ENCODE results near the gene NOL3. TPM values are rescaled to one million over a fixed set of nuclear protein-coding genes. Genes with fewer than 3 reads are reported as not detected.

NOL3 gene
- total RNA-seq, 1 experiment from 2014 or later = 91.6 TPM

GRCh38 chr16:67147437-67148140 is 22.7 kb upstream of the NOL3 start:
- Histone ChIP-seq H3K9me3 (ENCODE audit: low read length) (no peaks in the 10 kb centered on the region), H4K20me1 (ENCODE audit: low read length) (no peaks in the 10 kb centered on the region), H3F3A (ENCODE audit: low read length, unreplicated experiment) (no peaks in the 10 kb centered on the region), H3K36me3 (ENCODE audit: low read depth, low read length) (no peaks in the 10 kb centered on the region; the same call in 1 of the 2 replicates), H3K9ac (ENCODE audit: low read length) (no peak overlapping the region), H3K79me2 (ENCODE audit: low read length) (no peaks in the 10 kb centered on the region), H3K27me3 (ENCODE audit: low read length) (no peaks in the 10 kb centered on the region), H3K4me3 (ENCODE audit: low read length) (no peak overlapping the region), H3K4me1 (ENCODE audit: insufficient read depth, low read length) (no peaks in the 10 kb centered on the region), H3K4me2 (ENCODE audit: low read length) (no peak overlapping the region), H2AFZ (ENCODE audit: low read length) (no peak overlapping the region), H3K9me2 (replicated peaks; ENCODE audit: low read length) (no peaks in the 10 kb centered on the region), H3K27ac (ENCODE audit: low read length) (no peak overlapping the region)
- ChIA-PET POLR2A (ENCODE audit: unreplicated experiment) (no interaction called here), CTCF (no interaction called here)
- TF ChIP-seq CTCF (conservative IDR thresholded peaks at IDR 0.05; ENCODE audit: low read depth, low read length) (no peak), EZH2phosphoT487 (IDR thresholded peaks at IDR 0.05; ENCODE audit: borderline replicate concordance, low read length) (no peak), EZH2 (IDR thresholded peaks at IDR 0.05; ENCODE audit: low read length, unreplicated experiment) (no peak)
- no peak for ATAC-seq
- BruUV-seq (replicated peaks) = no TSS peak
- no peak for DNase-seq
- intact Hi-C loops (cut with micrococcal nuclease) = no loop called here

DNA sequence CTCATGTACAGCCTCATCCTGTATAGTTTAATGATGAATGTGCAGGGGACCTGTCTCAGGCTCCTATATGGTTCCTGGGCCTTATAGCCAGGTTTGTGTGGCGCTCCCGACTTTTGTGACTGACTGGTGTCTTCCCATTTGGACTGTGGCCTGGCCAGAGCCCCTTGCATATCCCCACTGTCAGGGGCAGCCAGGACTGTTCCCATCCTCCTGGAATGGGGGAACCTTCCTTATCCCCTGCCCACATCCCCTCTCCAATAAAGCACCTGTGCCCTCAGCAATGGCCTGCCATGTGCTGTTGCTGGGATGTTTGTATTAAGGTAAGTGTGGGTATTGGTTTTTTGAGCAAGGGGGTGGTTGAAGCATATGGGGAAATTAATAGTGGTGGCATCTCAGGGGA is 22.1 kb upstream of the NOL3 start:
- Histone ChIP-seq H3F3A (ENCODE audit: low read length, unreplicated experiment) (no peaks in the 10 kb centered on the region), H3K79me2 (ENCODE audit: low read length) (no peaks in the 10 kb centered on the region), H2AFZ (ENCODE audit: low read length) (no peak overlapping the region), H3K9me2 (replicated peaks; ENCODE audit: low read length) (no peaks in the 10 kb centered on the region), H4K20me1 (ENCODE audit: low read length) (no peaks in the 10 kb centered on the region), H3K9me3 (ENCODE audit: low read length) (no peaks in the 10 kb centered on the region), H3K36me3 (ENCODE audit: low read depth, low read length) (no peaks in the 10 kb centered on the region; the same call in 1 of the 2 replicates), H3K4me1 (ENCODE audit: insufficient read depth, low read length) (no peaks in the 10 kb centered on the region), H3K9ac (ENCODE audit: low read length) (no peak overlapping the region), H3K27me3 (ENCODE audit: low read length) (no peaks in the 10 kb centered on the region), H3K4me2 (ENCODE audit: low read length) (no peak overlapping the region), H3K4me3 (ENCODE audit: low read length) (no peak overlapping the region), H3K27ac (ENCODE audit: low read length) (no peak overlapping the region)
- DNase-seq (no peak), ATAC-seq (no peak)
- intact Hi-C loops (cut with micrococcal nuclease) = no loop called here
- BruUV-seq (replicated peaks) = no TSS peak
- TF ChIP-seq EZH2phosphoT487 (IDR thresholded peaks at IDR 0.05; ENCODE audit: borderline replicate concordance, low read length) = no peak
- no peak for TF ChIP-seq EZH2 (IDR thresholded peaks at IDR 0.05; ENCODE audit: low read length, unreplicated experiment)
- TF ChIP-seq CTCF (conservative IDR thresholded peaks at IDR 0.05; ENCODE audit: low read depth, low read length) = no peak
- ChIA-PET POLR2A (ENCODE audit: unreplicated experiment) (no interaction called here), CTCF (no interaction called here)

DNA sequence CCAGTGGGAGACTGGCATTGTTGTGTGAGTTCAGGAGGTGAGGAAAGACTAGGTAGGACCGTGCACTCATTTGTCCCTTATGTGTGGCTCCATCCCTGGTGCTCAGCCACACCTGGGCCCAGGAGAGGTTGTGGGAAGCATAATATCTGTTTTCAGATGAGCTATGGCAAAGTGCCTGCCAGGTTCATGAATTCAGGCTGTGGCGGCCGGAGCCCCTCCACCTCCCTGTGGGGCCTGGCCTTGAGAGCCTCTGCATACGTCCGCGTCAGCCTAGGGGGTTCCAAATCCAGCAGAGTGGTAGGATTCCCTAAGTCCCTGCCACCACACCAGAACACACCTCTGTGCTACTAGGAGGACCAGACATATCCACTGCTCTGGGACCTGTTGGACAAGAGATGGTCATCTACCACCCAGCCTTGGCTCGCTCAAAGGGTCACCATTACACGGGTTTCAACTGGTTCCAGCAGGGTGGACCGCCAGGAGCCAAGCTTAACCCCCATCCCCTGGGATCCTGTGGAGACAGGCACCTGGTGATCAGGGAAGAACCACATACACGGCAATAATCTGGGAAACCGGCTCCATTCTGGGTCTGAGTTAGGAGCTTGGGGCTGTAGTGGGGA is 21.6 kb upstream of the NOL3 start:
- TSS peak; percentile 26 for BruUV-seq (replicated peaks)
- Histone ChIP-seq H2AFZ (ENCODE audit: low read length) (no peak overlapping the region), H3K4me2 (ENCODE audit: low read length) (no peak overlapping the region), H3K79me2 (ENCODE audit: low read length) (no peaks in the 10 kb centered on the region), H3K27me3 (ENCODE audit: low read length) (no peaks in the 10 kb centered on the region), H3K9ac (ENCODE audit: low read length) (no peak overlapping the region), H3K27ac (ENCODE audit: low read length) (no peak overlapping the region), H3K4me3 (ENCODE audit: low read length) (no peak overlapping the region), H3K4me1 (ENCODE audit: insufficient read depth, low read length) (no peaks in the 10 kb centered on the region), H3K36me3 (ENCODE audit: low read depth, low read length) (no peaks in the 10 kb centered on the region; the same call in 1 of the 2 replicates), H4K20me1 (ENCODE audit: low read length) (no peaks in the 10 kb centered on the region), H3F3A (ENCODE audit: low read length, unreplicated experiment) (no peaks in the 10 kb centered on the region), H3K9me2 (replicated peaks; ENCODE audit: low read length) (no peaks in the 10 kb centered on the region), H3K9me3 (ENCODE audit: low read length) (no peaks in the 10 kb centered on the region)
- ChIA-PET CTCF (no interaction called here), POLR2A (ENCODE audit: unreplicated experiment) (no interaction called here)
- intact Hi-C loops (cut with micrococcal nuclease) = no loop called here
- ATAC-seq (no peak), DNase-seq (no peak)
- TF ChIP-seq EZH2 (IDR thresholded peaks at IDR 0.05; ENCODE audit: low read length, unreplicated experiment) = no peak
- no peak for TF ChIP-seq EZH2phosphoT487 (IDR thresholded peaks at IDR 0.05; ENCODE audit: borderline replicate concordance, low read length)
- no peak for TF ChIP-seq CTCF (conservative IDR thresholded peaks at IDR 0.05; ENCODE audit: low read depth, low read length)

Data from PC-3 (cell line).